Large intestine (tissue), 3 donors: ENCODE results near the gene SEPTIN12. TPM values are rescaled to one million over a fixed set of nuclear protein-coding genes. Genes with fewer than 3 reads are reported as not detected.

Experiments used
- DNase-seq, 2 donors: peaks; one replicate each; pipeline versions ENCODE4 v3.0.0 to v3.0.0-alpha.2; 2013
- H3K27ac ChIP-seq: one replicate; pipeline ENCODE4 v1.5.1; 2013; ENCODE audit warnings: low read length
- H3K27me3 ChIP-seq: 2 replicates; pipeline ENCODE4 v1.6.1; 2013; ENCODE audit warnings: low read length; ENCODE audit not compliant: control insufficient read depth, insufficient read depth
- H3K36me3 ChIP-seq: 2 replicates; pipeline ENCODE4 v1.6.1; 2013; ENCODE audit warnings: low read length; ENCODE audit not compliant: control insufficient read depth, insufficient read depth
- H3K4me1 ChIP-seq: one replicate; pipeline ENCODE4 v1.6.1; 2013; ENCODE audit warnings: low read length; ENCODE audit not compliant: control insufficient read depth, insufficient read depth
- H3K4me3 ChIP-seq: one replicate; pipeline ENCODE4 v1.5.1; 2013; ENCODE audit warnings: low read length
- H3K9me3 ChIP-seq: one replicate; pipeline ENCODE4 v1.6.1; 2013; ENCODE audit warnings: mild to moderate bottlenecking, low read depth, low read length, moderate library complexity; ENCODE audit not compliant: control insufficient read depth
- WGBS: methylation state at CpG from one replicate; pipeline ENCODE4 v1.1.5; 2013; ENCODE audit warnings: low lambda C conversion rate; ENCODE audit not compliant: insufficient coverage; 5-methylcytosine and 5-hydroxymethylcytosine counted together
- polyA plus RNA-seq: library from polyadenylated mRNA; unstranded; fragments of 120-200 nt; gene quantifications from one replicate; pipeline ENCODE4 v1.2.1, GENCODE V29; 2013

The SEPTIN12 gene
- polyA plus RNA-seq, 1 donor = not detected

GRCh38 chr16:4820652-4821051, 32.5 kb upstream of the SEPTIN12 start:
- no peak overlapping the region for H3K4me3 ChIP-seq
- no CpG with 5 or more reads among the region's 6 CpGs for WGBS
- no peak for DNase-seq
- H3K9me3 ChIP-seq = no peaks in the 10 kb centered on the region
- no peaks in the 10 kb centered on the region for H3K27me3 ChIP-seq
- H3K27ac ChIP-seq = no peak overlapping the region
- peaks cover 76% of the 10 kb centered on the region for H3K36me3 ChIP-seq
- no peaks in the 10 kb centered on the region for H3K4me1 ChIP-seq

- no peak overlapping the region for H3K27ac ChIP-seq
- no peaks in the 10 kb centered on the region for H3K9me3 ChIP-seq
- peaks cover 73% of the 10 kb centered on the region for H3K36me3 ChIP-seq
- H3K4me3 ChIP-seq = no peak overlapping the region
- no CpG with 5 or more reads among the region's 16 CpGs for WGBS
- DNase-seq = no peak
- no peaks in the 10 kb centered on the region for H3K27me3 ChIP-seq
- no peaks in the 10 kb centered on the region for H3K4me1 ChIP-seq
Observed at GRCh38 chr16:4814542-4815173, 26.5 kb upstream of the SEPTIN12 start.

GRCh38 chr16:4814046-4814445, 25.9 kb upstream of the SEPTIN12 start:
- peaks cover 67% of the 10 kb centered on the region for H3K36me3 ChIP-seq

GRCh38 chr16:4813251-4814003, 25.3 kb upstream of the SEPTIN12 start:
- Histone ChIP-seq H3K4me1 (no peaks in the 10 kb centered on the region), H3K9me3 (no peaks in the 10 kb centered on the region), H3K27me3 (no peaks in the 10 kb centered on the region), H3K36me3 (peaks cover 63% of the 10 kb centered on the region), H3K4me3 (no peak overlapping the region), H3K27ac (no peak overlapping the region)
- no CpG with 5 or more reads among the region's 16 CpGs for WGBS
- DNase-seq = no peak

More at GRCh38 chr16:4814046-4814445, 25.9 kb upstream of the SEPTIN12 start:
- Histone ChIP-seq H3K27me3 (no peaks in the 10 kb centered on the region), H3K27ac (no peak overlapping the region), H3K4me3 (no peak overlapping the region), H3K9me3 (no peaks in the 10 kb centered on the region), H3K4me1 (no peaks in the 10 kb centered on the region)
- DNase-seq = no peak

GRCh38 chr16:4811773-4812172, 23.6 kb upstream of the SEPTIN12 start:
- DNase-seq = no peak
- H3K4me3 ChIP-seq = no peak overlapping the region
- no CpG with 5 or more reads among the region's 9 CpGs for WGBS
- no peaks in the 10 kb centered on the region for H3K9me3 ChIP-seq
- H3K27ac ChIP-seq = no peak overlapping the region
- H3K4me1 ChIP-seq = no peaks in the 10 kb centered on the region
- H3K36me3 ChIP-seq = peaks cover 67% of the 10 kb centered on the region
- H3K27me3 ChIP-seq = no peaks in the 10 kb centered on the region

- WGBS = no CpG with 5 or more reads among the region's 3 CpGs
- no peak overlapping the region for H3K27ac ChIP-seq
Observed at GRCh38 chr16:4811242-4811641, 23.1 kb upstream of the SEPTIN12 start.

GRCh38 chr16:4806280-4806679, 18.1 kb upstream of the SEPTIN12 start:
- H3K27ac ChIP-seq = no peak overlapping the region
- DNase-seq = no peak
- H3K4me1 ChIP-seq = peaks cover 4% of the 10 kb centered on the region
- no peaks in the 10 kb centered on the region for H3K9me3 ChIP-seq
- H3K27me3 ChIP-seq = no peaks in the 10 kb centered on the region
- H3K36me3 ChIP-seq = peaks cover 54% of the 10 kb centered on the region
- H3K4me3 ChIP-seq = no peak overlapping the region
- no CpG with 5 or more reads among the region's 6 CpGs for WGBS

More at GRCh38 chr16:4811242-4811641, 23.1 kb upstream of the SEPTIN12 start:
- H3K9me3 ChIP-seq = no peaks in the 10 kb centered on the region
- H3K36me3 ChIP-seq = peaks cover 70% of the 10 kb centered on the region
- DNase-seq = no peak
- H3K4me1 ChIP-seq = no peaks in the 10 kb centered on the region
- H3K4me3 ChIP-seq = no peak overlapping the region
- H3K27me3 ChIP-seq = no peaks in the 10 kb centered on the region

GRCh38 chr16:4805231-4805630, 17.1 kb upstream of the SEPTIN12 start:
- peaks cover 45% of the 10 kb centered on the region for H3K36me3 ChIP-seq
- no CpG with 5 or more reads among the region's 11 CpGs for WGBS

GRCh38 chr16:4803898-4804762, 16.0 kb upstream of the SEPTIN12 start:
- H3K36me3 ChIP-seq = peaks cover 51% of the 10 kb centered on the region
- H3K4me3 ChIP-seq = no peak overlapping the region
- no peaks in the 10 kb centered on the region for H3K27me3 ChIP-seq
- no peak for DNase-seq
- H3K27ac ChIP-seq = no peak overlapping the region
- H3K4me1 ChIP-seq = peaks cover 17% of the 10 kb centered on the region
- 80% methylated on average over 1 of the region's 26 CpGs for WGBS
- no peaks in the 10 kb centered on the region for H3K9me3 ChIP-seq

More at GRCh38 chr16:4805231-4805630, 17.1 kb upstream of the SEPTIN12 start:
- no peak for DNase-seq
- Histone ChIP-seq H3K4me1 (peaks cover 15% of the 10 kb centered on the region), H3K27ac (no peak overlapping the region), H3K27me3 (no peaks in the 10 kb centered on the region), H3K9me3 (no peaks in the 10 kb centered on the region), H3K4me3 (no peak overlapping the region)

GRCh38 chr16:4803401-4803844, 15.3 kb upstream of the SEPTIN12 start:
- H3K27ac ChIP-seq = peak overlapping the region; percentile 77
- no peaks in the 10 kb centered on the region for H3K27me3 ChIP-seq
- no peaks in the 10 kb centered on the region for H3K9me3 ChIP-seq
- peaks cover 54% of the 10 kb centered on the region for H3K36me3 ChIP-seq
- no CpG with 5 or more reads among the region's 8 CpGs for WGBS
- no peak for DNase-seq
- peaks cover 17% of the 10 kb centered on the region for H3K4me1 ChIP-seq
- H3K4me3 ChIP-seq = peak overlapping the region; percentile 51
